Measurements from ENCODE around the gene DDX42. TPM values are rescaled to one million over a fixed set of nuclear protein-coding genes. Genes with fewer than 3 reads are reported as not detected.
A peak's percentile ranks its signal among the peaks of the same experiment; 100 is the strongest.

Gene DDX42
- polyA plus RNA-seq, 1 experiment = 141 TPM

DNA sequence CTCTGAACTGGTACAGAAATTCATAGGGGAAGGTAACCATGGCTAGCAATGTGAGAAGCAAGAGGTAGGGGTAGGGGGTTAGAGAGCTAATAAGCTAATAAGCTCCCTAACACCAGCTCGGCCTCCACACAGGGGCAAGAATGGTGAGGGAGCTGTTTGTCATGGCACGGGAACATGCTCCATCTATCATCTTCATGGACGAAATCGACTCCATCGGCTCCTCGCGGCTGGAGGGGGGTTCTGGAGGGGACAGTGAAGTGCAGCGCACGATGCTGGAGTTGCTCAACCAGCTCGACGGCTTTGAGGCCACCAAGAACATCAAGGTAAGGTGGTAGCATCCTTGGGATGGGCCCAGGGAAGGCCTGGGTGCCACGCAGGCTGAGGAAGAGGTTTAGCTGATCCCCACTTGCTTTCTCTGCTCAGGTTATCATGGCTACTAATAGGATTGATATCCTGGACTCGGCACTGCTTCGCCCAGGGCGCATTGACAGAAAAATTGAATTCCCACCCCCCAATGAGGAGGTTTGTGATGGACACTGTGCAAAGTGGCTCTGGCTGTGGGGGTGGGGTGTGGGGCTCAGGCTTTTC, 57.0 kb downstream of the DDX42 start:
- Histone ChIP-seq H3K27me3 (ENCODE audit: control insufficient read depth, insufficient read depth, low read length) (no peaks in the 10 kb centered on the region), H3K9me3 (ENCODE audit: control insufficient read depth, insufficient read depth, low read length) (no peaks in the 10 kb centered on the region; the same call in 1 of the 2 replicates), H3K27ac (ENCODE audit: low read depth, low read length) (no peak overlapping the region), H3K4me3 (ENCODE audit: low read depth, low read length) (no peak overlapping the region)
- ChIA-PET POLR2A (interaction anchor here (1.4 kb wide), 1 partner anchor 10 kb away, joined by 4 read pairs; no protein-coding TSS in a partner anchor), CTCF (interaction anchor here (0.6 kb wide), 1 partner anchor 33 kb away, joined by 3 read pairs; no protein-coding TSS in a partner anchor)
- TF ChIP-seq, protein P1, sequence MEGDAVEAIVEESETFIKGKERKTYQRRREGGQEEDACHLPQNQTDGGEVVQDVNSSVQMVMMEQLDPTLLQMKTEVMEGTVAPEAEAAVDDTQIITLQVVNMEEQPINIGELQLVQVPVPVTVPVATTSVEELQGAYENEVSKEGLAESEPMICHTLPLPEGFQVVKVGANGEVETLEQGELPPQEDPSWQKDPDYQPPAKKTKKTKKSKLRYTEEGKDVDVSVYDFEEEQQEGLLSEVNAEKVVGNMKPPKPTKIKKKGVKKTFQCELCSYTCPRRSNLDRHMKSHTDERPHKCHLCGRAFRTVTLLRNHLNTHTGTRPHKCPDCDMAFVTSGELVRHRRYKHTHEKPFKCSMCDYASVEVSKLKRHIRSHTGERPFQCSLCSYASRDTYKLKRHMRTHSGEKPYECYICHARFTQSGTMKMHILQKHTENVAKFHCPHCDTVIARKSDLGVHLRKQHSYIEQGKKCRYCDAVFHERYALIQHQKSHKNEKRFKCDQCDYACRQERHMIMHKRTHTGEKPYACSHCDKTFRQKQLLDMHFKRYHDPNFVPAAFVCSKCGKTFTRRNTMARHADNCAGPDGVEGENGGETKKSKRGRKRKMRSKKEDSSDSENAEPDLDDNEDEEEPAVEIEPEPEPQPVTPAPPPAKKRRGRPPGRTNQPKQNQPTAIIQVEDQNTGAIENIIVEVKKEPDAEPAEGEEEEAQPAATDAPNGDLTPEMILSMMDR (IDR thresholded peaks at IDR 0.05; ENCODE audit: low read depth, low read length) = no peak
- DNase-seq (ENCODE audit: low read depth, low spot score) = no peak

DNA sequence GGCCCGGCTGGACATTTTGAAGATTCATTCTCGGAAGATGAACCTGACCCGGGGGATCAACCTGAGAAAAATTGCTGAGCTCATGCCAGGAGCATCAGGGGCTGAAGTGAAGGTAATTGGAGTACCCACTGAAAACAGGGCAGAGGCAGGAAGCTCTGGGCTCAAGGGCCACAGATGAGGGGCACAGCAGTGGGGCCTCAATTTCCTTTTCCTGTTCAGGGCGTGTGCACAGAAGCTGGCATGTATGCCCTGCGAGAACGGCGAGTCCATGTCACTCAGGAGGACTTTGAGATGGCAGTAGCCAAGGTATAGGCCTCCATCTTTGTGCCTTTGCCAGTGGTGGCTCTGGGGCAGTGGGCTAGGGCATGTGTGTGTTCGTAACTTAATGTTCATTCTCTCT, 57.5 kb downstream of the DDX42 start:
- POLR2A ChIA-PET = interaction anchor here (1.4 kb wide), 1 partner anchor 10 kb away, joined by 4 read pairs; no protein-coding TSS in a partner anchor

GRCh38 chr17:63832014-63832413, 58.0 kb downstream of the DDX42 start:
- no peaks in the 10 kb centered on the region; the same call in 1 of the 2 replicates for H3K9me3 ChIP-seq (ENCODE audit: control insufficient read depth, insufficient read depth, low read length)
- no peak overlapping the region for H3K27ac ChIP-seq (ENCODE audit: low read depth, low read length)
- no peaks in the 10 kb centered on the region for H3K27me3 ChIP-seq (ENCODE audit: control insufficient read depth, insufficient read depth, low read length)
- ChIA-PET POLR2A (interaction anchor here (1.4 kb wide), 1 partner anchor 9 kb away, joined by 4 read pairs; no protein-coding TSS in a partner anchor), CTCF (no interaction called here)
- TF ChIP-seq, protein P1 (IDR thresholded peaks at IDR 0.05; ENCODE audit: low read depth, low read length) = no peak
- no peak overlapping the region for H3K4me3 ChIP-seq (ENCODE audit: low read depth, low read length)
- no peak for DNase-seq (ENCODE audit: low read depth, low spot score)

More for the DNA sequence above, 57.5 kb downstream of the DDX42 start:
- Histone ChIP-seq H3K27me3 (ENCODE audit: control insufficient read depth, insufficient read depth, low read length) (no peaks in the 10 kb centered on the region), H3K4me3 (ENCODE audit: low read depth, low read length) (no peak overlapping the region), H3K27ac (ENCODE audit: low read depth, low read length) (no peak overlapping the region), H3K9me3 (ENCODE audit: control insufficient read depth, insufficient read depth, low read length) (no peaks in the 10 kb centered on the region; the same call in 1 of the 2 replicates)
- CTCF ChIA-PET = no interaction called here
- TF ChIP-seq, protein P1 (IDR thresholded peaks at IDR 0.05; ENCODE audit: low read depth, low read length) = no peak
- no peak for DNase-seq (ENCODE audit: low read depth, low spot score)

- ChIA-PET POLR2A (interaction anchor here (1.2 kb wide), 1 partner anchor 9 kb away, joined by 4 read pairs; no protein-coding TSS in a partner anchor), CTCF (no interaction called here)
- no peaks in the 10 kb centered on the region; the same call in 1 of the 2 replicates for H3K9me3 ChIP-seq (ENCODE audit: control insufficient read depth, insufficient read depth, low read length)
- TF ChIP-seq, protein P1 (IDR thresholded peaks at IDR 0.05; ENCODE audit: low read depth, low read length) = peak; percentile 16; the same call in 1 of the 2 replicates
- no peak overlapping the region for H3K27ac ChIP-seq (ENCODE audit: low read depth, low read length)
- no peak overlapping the region for H3K4me3 ChIP-seq (ENCODE audit: low read depth, low read length)
- no peak for DNase-seq (ENCODE audit: low read depth, low spot score)
- no peaks in the 10 kb centered on the region for H3K27me3 ChIP-seq (ENCODE audit: control insufficient read depth, insufficient read depth, low read length)
Measured at GRCh38 chr17:63832455-63832854, 58.5 kb downstream of the DDX42 start.
